NCI-H2227 treated with DMSO at 0.1 percent for 48 hours (cell line): ENCODE data around the gene ZNF793.

Experiments
- DNase-seq: peaks from one replicate; lab custom pipeline; 2025; lab: John Stamatoyannopoulos, UW

ZNF793 gene

DNA sequence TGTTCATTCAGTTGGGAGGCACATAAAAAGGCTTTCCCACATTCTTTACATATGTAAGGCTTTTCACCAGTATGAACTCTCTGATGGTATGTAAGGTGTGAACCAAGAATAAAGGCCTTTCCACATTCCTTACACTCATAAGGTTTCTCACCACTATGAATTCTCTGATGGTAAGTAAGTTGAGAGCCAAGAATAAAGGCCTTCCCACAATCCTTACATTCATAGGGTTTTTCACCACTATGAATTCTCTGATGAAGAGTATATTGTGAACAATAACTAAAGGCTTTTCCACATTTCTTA lies 58.6 kb downstream of the ZNF793 start:
- no peak for DNase-seq

DNA sequence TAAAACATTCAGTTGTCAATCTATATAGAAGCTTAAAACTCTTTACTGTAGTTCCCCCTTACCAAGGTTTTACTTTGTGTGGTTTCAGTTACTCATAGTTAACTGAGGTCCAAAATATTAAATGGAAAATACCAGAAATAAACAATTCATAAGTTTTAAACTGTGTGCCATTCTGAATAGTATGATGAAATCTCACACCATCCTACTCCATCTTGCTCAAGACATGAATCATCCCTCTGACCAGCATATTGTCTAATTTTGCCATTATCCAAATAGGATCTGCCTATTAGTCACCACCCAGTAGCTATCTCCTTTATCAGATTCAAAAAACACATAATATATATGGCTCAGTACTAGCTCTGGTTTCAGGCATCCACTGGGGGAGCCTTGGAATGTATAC lies 65.5 kb downstream of the ZNF793 start:
- no peak for DNase-seq

DNA sequence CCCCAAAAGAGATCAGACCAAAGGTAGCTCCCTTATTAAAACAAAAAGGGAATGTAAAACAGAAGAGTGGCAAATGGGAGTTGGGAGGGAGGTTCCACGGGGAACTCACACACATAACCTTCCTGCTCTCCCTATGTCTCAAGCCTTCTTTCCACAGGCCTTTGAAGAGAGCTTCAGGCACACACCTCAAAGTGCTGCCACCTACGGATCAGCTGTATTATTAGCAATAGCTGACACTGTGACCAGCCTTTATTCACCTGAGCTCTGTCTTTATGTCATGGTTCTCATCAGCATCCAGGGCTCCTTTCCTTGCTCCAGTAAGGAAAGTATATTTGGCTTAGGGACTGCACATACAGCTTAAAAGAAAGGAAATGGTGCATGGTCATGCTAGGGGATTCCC lies 76.6 kb downstream of the ZNF793 start:
- no peak for DNase-seq
